Body of pancreas (tissue), 4 donors: ENCODE results near the gene ZFAND3. TPM values are rescaled to one million over a fixed set of nuclear protein-coding genes. Genes with fewer than 3 reads are reported as not detected.

Experiments used
- ATAC-seq: fragments of 150-250 bp; one replicate; pipeline ENCODE4 v1.9.1; 2016
- DNase-seq, 4 donors: peaks; one replicate each; pipeline ENCODE4 v3.0.0-alpha.2; 2019
- H3K27ac ChIP-seq, 4 donors: fragments of 200-600 bp; sonication (generic); 1 replicate in 3 of 4; 2 replicates in 1 of 4; pipeline versions ENCODE4 v1.5.1 to v1.6.1; 2016 to 2019; ENCODE audit warnings: mild to moderate bottlenecking in 1 of 4, mixed read lengths in 1 of 4, moderate library complexity in 1 of 4
- H3K27me3 ChIP-seq, 2 donors: fragments of 200-600 bp; sonication (generic); one replicate each; pipeline ENCODE4 v1.6.0; 2016; ENCODE audit warnings: mild to moderate bottlenecking in 1 of 2
- H3K36me3 ChIP-seq, 2 donors: fragments of 200-600 bp; sonication (generic); replicated peaks in 1 of 2; 2 replicates each; pipeline ENCODE4 v1.5.1; 2016; ENCODE audit warnings: low read depth in 2 of 2; ENCODE audit not compliant: insufficient read depth in 1 of 2
- H3K4me1 ChIP-seq: fragments of 200-600 bp; sonication (generic); one replicate; pipeline ENCODE4 v1.6.0; 2016
- H3K4me3 ChIP-seq, 2 donors: fragments of 200-600 bp; sonication (generic); 1 replicate in 1 of 2; 2 replicates in 1 of 2; pipeline ENCODE4 v1.5.1; 2016 to 2019
- H3K9me3 ChIP-seq, 3 donors: fragments of 200-600 bp; sonication (generic); 1 replicate in 2 of 3; 2 replicates in 1 of 3; pipeline ENCODE4 v1.5.1; 2016
- CTCF ChIP-seq, 7 experiments: fragments of 450-650 bp in 4 of 7; fragments of 200-600 bp in 3 of 7; sonication (generic) in 3 of 7; IDR thresholded peaks; one replicate each; pipeline ENCODE4 v1.5.1; 2016 to 2019; ENCODE audit warnings: antibody characterized with exemption in 7 of 7
- POLR2A ChIP-seq, 3 donors: fragments of 450-650 bp; IDR thresholded peaks; one replicate each; pipeline ENCODE4 v1.6.1; 2016; ENCODE audit warnings: antibody characterized with exemption in 3 of 3, mild to moderate bottlenecking in 2 of 3
- WGBS, 2 donors: methylation state at CpG; one replicate each; pipeline ENCODE4 v1.1.5; 2017; 5-methylcytosine and 5-hydroxymethylcytosine counted together
- intact Hi-C: fragments of 100-400 bp; cut with DNase I; formaldehyde crosslinking; loops from one replicate; pipeline ENCODE4 v1.15.1; 2023
- total RNA-seq, 2 donors: library from RNA; depleted of rRNA; stranded (reverse); fragments of >200 nt; gene quantifications; one replicate each; pipeline ENCODE4 v1.1.0, GENCODE V29; 2016

ZFAND3 gene
- total RNA-seq, 2 donors from 2014 or later: 20.8 to 27.0 TPM

GRCh38 chr6:37906121-37906520 is 86.6 kb downstream of the ZFAND3 start:
- Histone ChIP-seq H3K27me3 (no peaks in the 10 kb centered on the region), H3K9me3 (no peaks in the 10 kb centered on the region), H3K4me1 (no peaks in the 10 kb centered on the region), H3K27ac (no peak overlapping the region), H3K4me3 (no peak overlapping the region), H3K36me3 (no peaks in the 10 kb centered on the region)
- intact Hi-C loops: no loop called here
- no peak for TF ChIP-seq POLR2A (IDR thresholded peaks at IDR 0.05)
- TF ChIP-seq CTCF (IDR thresholded peaks at IDR 0.05): no peak
- no peak for ATAC-seq
- DNase-seq: no peak
- WGBS, 2 donors: 83 to 90% methylated on average over 4 of the region's 4 CpGs

- ATAC-seq (no peak), DNase-seq (no peak)
- 72 to 75% methylated on average over 3 of the region's 3 CpGs for WGBS, 2 donors
- no peak overlapping the region for H3K4me3 ChIP-seq
- no peak for TF ChIP-seq POLR2A (IDR thresholded peaks at IDR 0.05)
- no peak for TF ChIP-seq CTCF (IDR thresholded peaks at IDR 0.05)
- no peak overlapping the region for H3K27ac ChIP-seq
- H3K27me3 ChIP-seq: no peaks in the 10 kb centered on the region
- H3K4me1 ChIP-seq: no peaks in the 10 kb centered on the region
- intact Hi-C loops: no loop called here
- no peaks in the 10 kb centered on the region for H3K36me3 ChIP-seq
- no peaks in the 10 kb centered on the region for H3K9me3 ChIP-seq
These were observed 91.5 kb downstream of the ZFAND3 start for GRCh38 chr6:37910998-37911397.

GRCh38 chr6:37913210-37913609 is 93.7 kb downstream of the ZFAND3 start:
- no peak for TF ChIP-seq CTCF (IDR thresholded peaks at IDR 0.05)
- no peak for TF ChIP-seq POLR2A (IDR thresholded peaks at IDR 0.05)
- WGBS, 2 donors: 79 to 96% methylated on average over 1 of the region's 1 CpG
- Histone ChIP-seq H3K27ac (no peak overlapping the region), H3K27me3 (no peaks in the 10 kb centered on the region), H3K36me3 (no peaks in the 10 kb centered on the region), H3K9me3 (no peaks in the 10 kb centered on the region), H3K4me1 (no peaks in the 10 kb centered on the region), H3K4me3 (no peak overlapping the region)
- no peak for DNase-seq
- intact Hi-C loops: no loop called here
- ATAC-seq: no peak

GRCh38 chr6:37915463-37915862 is 95.9 kb downstream of the ZFAND3 start:
- H3K4me1 ChIP-seq: no peaks in the 10 kb centered on the region
- intact Hi-C loops: no loop called here

More at GRCh38 chr6:37915463-37915862, 95.9 kb downstream of the ZFAND3 start:
- no peak for ATAC-seq
- DNase-seq: no peak
- H3K27me3 ChIP-seq: no peaks in the 10 kb centered on the region
- no peak overlapping the region for H3K27ac ChIP-seq
- TF ChIP-seq POLR2A (IDR thresholded peaks at IDR 0.05) (no peak), CTCF (IDR thresholded peaks at IDR 0.05) (no peak)
- H3K9me3 ChIP-seq: no peaks in the 10 kb centered on the region
- no peaks in the 10 kb centered on the region for H3K36me3 ChIP-seq
- WGBS, 2 donors: 89 to 92% methylated on average over 3 of the region's 3 CpGs
- no peak overlapping the region for H3K4me3 ChIP-seq
